PC-3 (cell line): ENCODE measurements around the gene IQCF6. TPM values are rescaled to one million over a fixed set of nuclear protein-coding genes. Genes with fewer than 3 reads are reported as not detected.
A peak's percentile ranks its signal among the peaks of the same experiment; 100 is the strongest.

ENCODE experiments used
- ATAC-seq: fragments of 200-7000 bp; cut with Tn5 transposase; 2 replicates; pipeline ENCODE4 v1.9.1; 2020; ENCODE audit warnings: mild to moderate bottlenecking, moderate library complexity
- BruUV-seq: library from RNA; stranded (reverse); fragments of 400-500 nt; replicated peaks from 2 replicates; lab custom pipeline; 2021; lab: Mats Ljungman, UMichigan
- CTCF ChIA-PET: fragments of 300-600 bp; sonication (Branson Sonifier 250); formaldehyde crosslinking; loops from one replicate; lab custom pipeline; 2022; ENCODE audit warnings: antibody characterized with exemption; lab: Charles Lee
- POLR2A ChIA-PET: fragments of 300-600 bp; sonication (Branson Sonifier 250); formaldehyde crosslinking; loops from one replicate; lab custom pipeline; 2022; ENCODE audit warnings: antibody characterized with exemption; ENCODE audit not compliant: unreplicated experiment; lab: Charles Lee
- DNase-seq: peaks from one replicate; pipeline ENCODE4 v3.0.0-alpha.2; 2015
- H2AFZ ChIP-seq: fragments of 300-600 bp; sonication (generic); 2 replicates; pipeline ENCODE4 v1.6.0; 2016; ENCODE audit warnings: antibody characterized with exemption, low read length
- H3F3A ChIP-seq: fragments of 300-600 bp; sonication (generic); one replicate; pipeline ENCODE4 v1.6.0; 2017; ENCODE audit warnings: antibody characterized with exemption, low read length, control low read depth, mild to moderate bottlenecking; ENCODE audit not compliant: unreplicated experiment
- H3K27ac ChIP-seq: fragments of 300-600 bp; sonication (generic); 2 replicates; pipeline ENCODE4 v1.5.1; 2016; ENCODE audit warnings: mild to moderate bottlenecking, low read length
- H3K27me3 ChIP-seq: fragments of 300-600 bp; sonication (generic); 2 replicates; pipeline ENCODE4 v1.6.1; 2016; ENCODE audit warnings: low read length, mixed read lengths
- H3K36me3 ChIP-seq: fragments of 300-600 bp; sonication (generic); 2 replicates; pipeline ENCODE4 v1.6.1; 2016; ENCODE audit warnings: low read depth, mixed run types, low read length, mixed read lengths
- H3K4me1 ChIP-seq: fragments of 300-600 bp; sonication (generic); 2 replicates; pipeline ENCODE4 v1.5.1; 2016; ENCODE audit warnings: low read length; ENCODE audit not compliant: insufficient read depth
- H3K4me2 ChIP-seq: fragments of 300-600 bp; sonication (generic); 2 replicates; pipeline ENCODE4 v1.6.0; 2016; ENCODE audit warnings: low read length
- H3K4me3 ChIP-seq: fragments of 300-600 bp; sonication (generic); 2 replicates; pipeline ENCODE4 v1.5.1; 2016; ENCODE audit warnings: mild to moderate bottlenecking, low read length, mixed read lengths
- H3K79me2 ChIP-seq: fragments of 300-600 bp; sonication (generic); 2 replicates; pipeline ENCODE4 v1.6.1; 2017; ENCODE audit warnings: low read length, mixed read lengths
- H3K9ac ChIP-seq: fragments of 300-600 bp; sonication (generic); 2 replicates; pipeline ENCODE4 v1.6.0; 2016; ENCODE audit warnings: mild to moderate bottlenecking, low read length
- H3K9me2 ChIP-seq: fragments of 300-600 bp; sonication (generic); replicated peaks from 2 replicates; pipeline ENCODE4 v1.6.1; 2016; ENCODE audit warnings: mixed run types, low read length, mixed read lengths
- H3K9me3 ChIP-seq: fragments of 300-600 bp; sonication (generic); 2 replicates; pipeline ENCODE4 v1.6.1; 2016; ENCODE audit warnings: low read length, mixed read lengths
- H4K20me1 ChIP-seq: fragments of 300-600 bp; sonication (generic); 2 replicates; pipeline ENCODE4 v1.6.1; 2016; ENCODE audit warnings: low read length, mixed read lengths
- CTCF ChIP-seq: fragments of 300-600 bp; sonication (generic); conservative IDR thresholded peaks from 2 replicates; pipeline ENCODE4 v1.5.1; 2017; ENCODE audit warnings: antibody characterized with exemption, low read depth, mild to moderate bottlenecking, low read length
- EZH2 ChIP-seq: fragments of 300-600 bp; sonication (generic); IDR thresholded peaks from one replicate; pipeline ENCODE4 v1.6.1; 2017; ENCODE audit warnings: antibody characterized with exemption, mild to moderate bottlenecking, low read length; ENCODE audit not compliant: unreplicated experiment
- EZH2phosphoT487 ChIP-seq: fragments of 300-600 bp; sonication (generic); IDR thresholded peaks from 2 replicates; pipeline ENCODE4 v1.6.1; 2018; ENCODE audit warnings: mild to moderate bottlenecking, antibody characterized with exemption, low read length, borderline replicate concordance
- intact Hi-C: fragments of 100-400 bp; cut with micrococcal nuclease; formaldehyde crosslinking; loops from 2 replicates; pipeline ENCODE4 v1.9.0; 2023
- total RNA-seq: library from RNA; depleted of rRNA; stranded (reverse); fragments of >200 nt; gene quantifications from 2 replicates; pipeline ENCODE4 v1.2.3, GENCODE V29; 2014

IQCF6 gene
- total RNA-seq, 1 experiment from 2014 or later = not detected

- H3K9me3 ChIP-seq = no peaks in the 10 kb centered on the region
- TF ChIP-seq CTCF (peak; percentile 95), EZH2phosphoT487 (no peak)
- intact Hi-C loops = loop anchor here (1.0 kb wide), 1 partner anchor 81 kb away; no protein-coding TSS in a partner anchor
- no peaks in the 10 kb centered on the region for H3K36me3 ChIP-seq
- no peak overlapping the region for H3K9ac ChIP-seq
- peaks cover 14% of the 10 kb centered on the region for H3K27me3 ChIP-seq
- no peak overlapping the region for H3K4me2 ChIP-seq
- no peak overlapping the region for H3K4me3 ChIP-seq
- H3K79me2 ChIP-seq = no peaks in the 10 kb centered on the region
- ChIA-PET CTCF (interaction anchor here (0.5 to 1.0 kb wide), 3 partner anchors 81 to 298 kb away, joined by 4 to 7 read pairs (median 4); no protein-coding TSS in a partner anchor), POLR2A (no interaction called here)
- DNase-seq (peak; percentile 86), ATAC-seq (peak; percentile 69)
- no peaks in the 10 kb centered on the region for H3K9me2 ChIP-seq
- no TSS peak for BruUV-seq
- no peak overlapping the region for H3K27ac ChIP-seq
- H3F3A ChIP-seq = no peaks in the 10 kb centered on the region
- H4K20me1 ChIP-seq = no peaks in the 10 kb centered on the region
- no peak overlapping the region for H2AFZ ChIP-seq
- peaks cover 13% of the 10 kb centered on the region for H3K4me1 ChIP-seq
These were observed 21.1 kb upstream of the IQCF6 start for GRCh38 chr3:51799879-51800749.

- ChIA-PET POLR2A (no interaction called here), CTCF (no interaction called here)
- DNase-seq (no peak), ATAC-seq (no peak)
- Histone ChIP-seq H3K27me3 (peaks cover 13% of the 10 kb centered on the region; the same call in 1 of the 2 replicates), H3F3A (no peaks in the 10 kb centered on the region), H3K4me2 (no peak overlapping the region), H3K4me3 (no peak overlapping the region), H4K20me1 (no peaks in the 10 kb centered on the region), H3K36me3 (no peaks in the 10 kb centered on the region), H3K9ac (no peak overlapping the region), H3K27ac (no peak overlapping the region), H3K9me2 (no peaks in the 10 kb centered on the region), H3K4me1 (peaks cover 13% of the 10 kb centered on the region), H3K9me3 (no peaks in the 10 kb centered on the region), H3K79me2 (no peaks in the 10 kb centered on the region), H2AFZ (no peak overlapping the region)
- BruUV-seq = no TSS peak
- intact Hi-C loops = no loop called here
- TF ChIP-seq CTCF = no peak
- TF ChIP-seq EZH2 = no peak
- no peak for TF ChIP-seq EZH2phosphoT487
These were observed 19.4 kb upstream of the IQCF6 start for GRCh38 chr3:51798411-51798963.

GRCh38 chr3:51796854-51797253 is 17.8 kb upstream of the IQCF6 start:
- intact Hi-C loops = no loop called here
- Histone ChIP-seq H3K36me3 (no peaks in the 10 kb centered on the region), H3K27ac (no peak overlapping the region), H3K79me2 (no peaks in the 10 kb centered on the region), H3K4me3 (no peak overlapping the region), H3K4me1 (peaks cover 13% of the 10 kb centered on the region), H2AFZ (no peak overlapping the region), H3K4me2 (no peak overlapping the region), H3K9me3 (no peaks in the 10 kb centered on the region), H3K27me3 (peaks cover 10% of the 10 kb centered on the region; the same call in 1 of the 2 replicates), H3F3A (no peaks in the 10 kb centered on the region), H3K9ac (no peak overlapping the region), H3K9me2 (no peaks in the 10 kb centered on the region), H4K20me1 (no peaks in the 10 kb centered on the region)
- TF ChIP-seq EZH2 = no peak
- no peak for TF ChIP-seq EZH2phosphoT487
- no peak for TF ChIP-seq CTCF
- POLR2A ChIA-PET = no interaction called here
- CTCF ChIA-PET = no interaction called here
- BruUV-seq = no TSS peak
- no peak for ATAC-seq
- peak; percentile 17 for DNase-seq
